Left kidney (tissue), 2 donors: ENCODE measurements around the gene TEX35. TPM values are rescaled to one million over a fixed set of nuclear protein-coding genes. Genes with fewer than 3 reads are reported as not detected.
A peak's percentile ranks its signal among the peaks of the same experiment; 100 is the strongest.
"Not testable (repeated sequence)": the region's sequence is repeated elsewhere in the genome, so short reads cannot be mapped to it uniquely, and the experiment has no call there.

Source experiments
- DNase-seq: peaks from one replicate; pipeline ENCODE4 v3.0.0-alpha.2; 2013
- polyA plus RNA-seq: library from polyadenylated mRNA; unstranded; fragments of 120-200 nt; gene quantifications from one replicate; pipeline ENCODE4 v1.2.1, GENCODE V29; 2013; ENCODE audit not compliant: insufficient read length

TEX35 gene
- polyA plus RNA-seq, 1 donor = not detected

- peak; percentile 60 for DNase-seq
Measured at GRCh38 chr1:178541829-178542553, 29.1 kb downstream of the TEX35 start.

- peak; percentile 91 for DNase-seq
Measured at GRCh38 chr1:178542554-178543289, 29.8 kb downstream of the TEX35 start.

- DNase-seq = no peak
Measured at GRCh38 chr1:178543290-178543607, 30.3 kb downstream of the TEX35 start.

GRCh38 chr1:178544531-178544930, 31.6 kb downstream of the TEX35 start:
- DNase-seq = no peak

GRCh38 chr1:178548108-178548507, 35.2 kb downstream of the TEX35 start:
- DNase-seq = no peak

- DNase-seq = no peak
Measured at GRCh38 chr1:178551307-178551706, 38.4 kb downstream of the TEX35 start.

GRCh38 chr1:178551940-178552339, 39.0 kb downstream of the TEX35 start:
- DNase-seq = no peak

GRCh38 chr1:178552856-178553255, 39.9 kb downstream of the TEX35 start:
- no peak for DNase-seq

- not testable (repeated sequence) for DNase-seq
Measured at GRCh38 chr1:178554351-178554750, 41.4 kb downstream of the TEX35 start.

GRCh38 chr1:178555613-178556012, 42.7 kb downstream of the TEX35 start:
- not testable (repeated sequence) for DNase-seq

- DNase-seq = not testable (repeated sequence)
Measured at GRCh38 chr1:178558816-178559215, 45.9 kb downstream of the TEX35 start.

- DNase-seq = no peak
Measured at GRCh38 chr1:178560871-178561376, 48.0 kb downstream of the TEX35 start.

GRCh38 chr1:178563099-178563820, 50.4 kb downstream of the TEX35 start:
- DNase-seq = no peak

GRCh38 chr1:178564086-178564782, 51.3 kb downstream of the TEX35 start:
- no peak for DNase-seq

GRCh38 chr1:178564783-178565180, 51.9 kb downstream of the TEX35 start:
- DNase-seq = no peak

- DNase-seq = no peak
Measured at GRCh38 chr1:178565586-178565985, 52.7 kb downstream of the TEX35 start.

- no peak for DNase-seq
Measured at GRCh38 chr1:178566187-178566586, 53.3 kb downstream of the TEX35 start.

GRCh38 chr1:178571807-178572206, 58.9 kb downstream of the TEX35 start:
- no peak for DNase-seq
